HG03103 (cell line): ENCODE data around the gene SLC22A12.
"Not testable (repeated sequence)": the region's sequence is repeated elsewhere in the genome, so short reads cannot be mapped to it uniquely, and the experiment has no call there.

ENCODE experiments used
- ATAC-seq: cut with Tn5 transposase; IDR thresholded peaks from one replicate; pipeline ENCODE4 v1.9.1; 2021; ENCODE audit warnings: low read depth; ENCODE audit not compliant: unreplicated experiment

The SLC22A12 gene

DNA sequence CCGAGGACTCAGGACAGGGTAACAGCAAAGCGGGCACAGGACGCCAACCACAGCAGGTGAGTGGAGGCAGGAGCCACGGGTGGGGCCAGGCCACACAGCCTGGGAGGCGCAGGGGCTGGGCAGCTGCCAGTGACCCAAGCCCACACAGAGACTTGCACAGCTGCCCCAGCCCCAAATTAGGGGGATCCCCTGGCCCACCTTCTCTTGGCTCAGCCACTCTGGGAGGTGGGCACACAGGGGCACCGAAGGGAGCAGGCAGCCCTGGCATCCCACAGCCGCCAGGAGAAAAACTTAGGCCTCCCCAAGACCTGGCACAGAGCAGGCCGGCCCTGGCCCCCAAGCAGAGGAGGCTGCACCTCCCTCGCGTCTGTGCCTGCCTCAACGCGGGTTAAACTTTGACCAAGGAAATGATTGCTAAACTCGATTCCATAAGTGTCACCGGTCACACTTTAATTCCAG lies at the start of gene SLC22A12:
SLC22A12 (plus strand) TSS at position 458 of the 459 bp plus-strand sequence. CDS start 337 bp downstream, outside the sequence.
- ATAC-seq: no peak

GRCh38 chr11:64542172-64543125 lies 48.6 kb upstream of the SLC22A12 start:
- no peak for ATAC-seq

- ATAC-seq: no peak
These were observed 47.2 kb upstream of the SLC22A12 start for GRCh38 chr11:64543818-64544217.

GRCh38 chr11:64544616-64545296 lies 46.3 kb upstream of the SLC22A12 start:
- ATAC-seq: no peak

GRCh38 chr11:64545619-64546018 lies 45.4 kb upstream of the SLC22A12 start:
- ATAC-seq: no peak

GRCh38 chr11:64546176-64546575 lies 44.8 kb upstream of the SLC22A12 start:
- ATAC-seq: no peak

GRCh38 chr11:64546600-64546999 lies 44.4 kb upstream of the SLC22A12 start:
- no peak for ATAC-seq

DNA sequence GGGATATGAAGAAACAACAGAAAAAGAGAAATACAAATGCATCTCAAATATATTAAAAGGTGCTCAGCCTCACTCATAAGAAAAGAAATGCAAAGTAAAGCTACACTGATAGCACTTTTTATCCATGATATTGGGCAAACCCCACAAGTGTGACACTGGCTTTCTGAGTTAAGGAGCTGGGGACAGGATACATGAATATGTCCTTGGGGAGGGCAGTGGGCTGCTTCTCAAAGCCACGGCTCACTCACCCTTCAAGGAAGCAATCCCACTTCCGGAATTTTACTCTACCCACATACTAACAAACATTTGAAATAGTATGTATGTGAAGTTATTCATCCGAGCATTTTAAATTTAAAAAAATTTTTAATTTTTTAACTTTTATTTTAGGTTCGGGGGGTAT lies 41.1 kb upstream of the SLC22A12 start:
- ATAC-seq: no peak

DNA sequence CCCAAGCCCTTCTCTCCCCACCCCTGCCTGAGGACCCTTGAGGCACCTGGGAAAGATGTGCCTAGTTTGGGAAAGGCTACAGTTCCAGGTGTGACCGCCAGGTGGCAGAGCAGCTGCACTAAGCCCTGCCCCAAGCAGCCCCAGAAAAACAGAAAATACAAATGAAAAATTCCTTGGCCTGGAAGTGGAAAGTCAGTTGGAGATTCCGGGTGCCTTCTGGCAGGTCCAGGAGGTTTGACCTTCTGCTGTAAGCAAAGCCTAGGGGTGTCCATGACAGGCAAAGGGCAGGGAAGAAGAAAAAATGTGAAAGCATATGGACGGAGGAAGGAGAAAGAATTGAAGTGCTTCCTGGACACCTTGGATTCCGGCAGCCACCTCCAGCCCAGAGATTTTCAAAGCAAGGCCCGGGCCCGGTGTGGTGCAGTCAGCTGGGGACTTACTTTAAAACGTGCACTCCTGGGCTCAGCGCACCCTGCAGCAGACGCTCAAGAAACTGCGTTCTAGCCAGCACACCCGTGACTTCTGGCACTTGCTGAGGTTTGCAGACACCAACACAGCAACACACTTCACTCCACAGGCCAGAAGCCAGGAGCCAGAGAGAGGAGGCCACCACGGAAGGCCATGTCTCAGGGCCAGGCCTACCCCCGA lies 37.3 kb upstream of the SLC22A12 start:
- no peak for ATAC-seq

DNA sequence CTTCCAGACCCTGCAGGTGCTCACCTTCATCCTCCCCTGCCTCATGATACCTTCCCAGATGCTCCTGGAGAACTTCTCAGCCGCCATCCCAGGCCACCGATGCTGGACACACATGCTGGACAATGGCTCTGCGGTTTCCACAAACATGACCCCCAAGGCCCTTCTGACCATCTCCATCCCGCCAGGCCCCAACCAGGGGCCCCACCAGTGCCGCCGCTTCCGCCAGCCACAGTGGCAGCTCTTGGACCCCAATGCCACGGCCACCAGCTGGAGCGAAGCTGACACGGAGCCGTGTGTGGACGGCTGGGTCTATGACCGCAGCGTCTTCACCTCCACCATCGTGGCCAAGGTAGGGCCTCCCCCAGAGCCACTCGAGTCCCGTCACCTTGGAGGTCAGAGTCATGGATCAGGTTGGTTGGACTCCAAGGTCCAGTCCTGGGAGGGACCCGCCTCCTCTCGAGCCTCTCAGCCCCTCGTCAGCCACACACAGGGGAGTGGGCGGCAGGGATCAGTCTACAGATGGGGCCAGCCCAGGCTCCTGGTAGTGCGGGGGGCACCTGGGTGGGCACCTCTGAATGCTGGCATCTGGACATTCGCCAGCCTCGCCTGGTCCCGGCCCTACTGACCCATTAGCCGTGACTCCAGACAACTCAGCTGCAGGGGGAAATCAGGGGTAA lies 34.8 kb upstream of the SLC22A12 start:
- ATAC-seq: no peak

- no peak for ATAC-seq
These were observed 34.2 kb upstream of the SLC22A12 start for GRCh38 chr11:64556721-64557250.

DNA sequence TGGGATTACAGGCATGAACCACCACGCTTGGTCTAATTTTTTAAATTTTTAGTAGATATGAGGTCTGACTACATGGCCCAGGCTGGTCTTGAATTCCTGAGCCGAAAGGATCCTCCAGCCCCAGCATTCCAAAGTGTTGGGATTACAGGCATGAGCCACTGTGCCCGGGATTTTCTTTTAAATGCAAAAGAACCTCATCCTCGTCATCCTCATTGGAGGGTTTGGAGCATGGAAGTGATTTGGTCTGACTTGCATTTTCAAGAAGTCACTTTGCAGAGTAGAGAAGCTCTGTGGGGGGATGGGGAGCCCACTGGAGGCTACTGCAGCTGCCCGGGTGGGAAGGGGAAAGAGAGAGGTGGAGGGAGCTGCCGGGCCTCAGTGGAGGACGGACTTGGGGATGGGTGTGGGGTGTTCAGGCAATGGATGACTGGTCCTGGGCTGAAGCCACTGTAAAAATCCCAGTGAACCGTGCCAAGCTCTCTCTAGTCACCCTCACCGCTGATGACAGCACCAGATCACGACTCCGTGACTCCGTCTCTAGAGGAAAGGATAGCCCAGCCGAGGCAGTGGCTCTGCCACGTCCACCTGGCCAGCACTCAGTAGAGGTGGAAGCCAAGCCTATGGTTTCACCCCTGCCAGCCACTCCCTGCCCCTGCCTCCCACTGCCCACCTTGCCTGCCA lies 32.8 kb upstream of the SLC22A12 start:
- ATAC-seq: no peak

DNA sequence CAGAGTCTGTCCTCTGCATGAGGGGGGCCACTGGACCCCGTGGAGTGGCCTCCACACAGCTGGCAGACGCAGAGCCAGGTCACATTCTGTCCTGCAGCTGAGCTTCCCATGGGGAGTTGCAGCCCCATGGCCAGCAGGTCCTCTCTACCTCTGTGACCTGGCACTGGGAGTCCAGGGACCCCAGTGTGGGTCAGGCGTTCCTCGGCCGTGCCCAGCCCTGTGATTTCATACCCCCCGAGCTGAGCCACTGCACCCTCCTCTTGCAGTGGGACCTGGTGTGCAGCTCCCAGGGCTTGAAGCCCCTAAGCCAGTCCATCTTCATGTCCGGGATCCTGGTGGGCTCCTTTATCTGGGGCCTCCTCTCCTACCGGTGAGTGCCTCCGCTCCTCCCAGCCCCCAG lies 32.2 kb upstream of the SLC22A12 start:
- ATAC-seq: no peak

GRCh38 chr11:64559351-64560138 lies 31.5 kb upstream of the SLC22A12 start:
- ATAC-seq: no peak

GRCh38 chr11:64560139-64560771 lies 30.8 kb upstream of the SLC22A12 start:
- ATAC-seq: no peak

GRCh38 chr11:64560941-64561340 lies 30.1 kb upstream of the SLC22A12 start:
- ATAC-seq: no peak

GRCh38 chr11:64561429-64561828 lies 29.6 kb upstream of the SLC22A12 start:
- not testable (repeated sequence) for ATAC-seq

DNA sequence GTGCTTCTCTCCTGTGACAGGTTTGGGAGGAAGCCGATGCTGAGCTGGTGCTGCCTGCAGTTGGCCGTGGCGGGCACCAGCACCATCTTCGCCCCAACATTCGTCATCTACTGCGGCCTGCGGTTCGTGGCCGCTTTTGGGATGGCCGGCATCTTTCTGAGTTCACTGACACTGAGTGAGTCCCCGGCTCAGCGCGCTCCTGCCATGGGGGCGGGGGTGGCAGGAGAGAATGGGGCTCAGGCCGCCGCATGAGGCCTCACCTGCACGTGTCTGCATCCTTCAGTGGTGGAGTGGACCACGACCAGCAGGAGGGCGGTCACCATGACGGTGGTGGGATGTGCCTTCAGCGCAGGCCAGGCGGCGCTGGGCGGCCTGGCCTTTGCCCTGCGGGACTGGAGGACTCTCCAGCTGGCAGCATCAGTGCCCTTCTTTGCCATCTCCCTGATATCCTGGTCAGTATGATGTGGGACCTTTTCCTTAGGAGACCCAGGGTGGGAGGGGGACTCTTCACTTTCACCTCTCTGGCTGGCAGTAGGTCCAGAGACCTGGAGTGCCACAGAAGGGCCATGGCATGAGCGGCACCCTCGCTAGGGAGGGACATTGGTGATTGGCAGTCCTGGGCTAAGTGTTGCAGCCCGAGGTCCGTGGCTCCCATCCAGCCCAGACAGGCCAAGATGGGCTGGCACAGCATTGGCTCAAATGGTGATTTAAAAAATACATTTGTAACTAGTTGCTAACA lies 28.9 kb upstream of the SLC22A12 start:
- no peak for ATAC-seq
